H1 (cell line): ENCODE results near the gene CBFA2T2. TPM values are rescaled to one million over a fixed set of nuclear protein-coding genes. Genes with fewer than 3 reads are reported as not detected.

Experiments
- ATF3 ChIP-seq: IDR thresholded peaks from 2 replicates; pipeline ENCODE4 v1.6.1; 2011; ENCODE audit warnings: low read depth, mild to moderate bottlenecking, low read length; ENCODE audit not compliant: insufficient read depth
- BCL11A ChIP-seq, 2 experiments: IDR thresholded peaks; one replicate each; pipeline ENCODE4 v1.6.1; 2011; ENCODE audit warnings: low read depth in 2 of 2, low read length in 2 of 2, mild to moderate bottlenecking in 2 of 2
- CBX8 ChIP-seq: fragments of 300-800, 300-1000 bp; sonication (generic); IDR thresholded peaks from 2 replicates; pipeline ENCODE4 v1.7.1; 2016; ENCODE audit warnings: low read depth, low read length, borderline replicate concordance
- CEBPB ChIP-seq: IDR thresholded peaks from 2 replicates; pipeline ENCODE4 v1.6.1; 2012; ENCODE audit warnings: low read depth, low read length
- CHD1 ChIP-seq: IDR thresholded peaks from 2 replicates; pipeline ENCODE4 v1.6.1; 2012; ENCODE audit warnings: low read depth, low read length, improper control_type of control experiment
- CHD2 ChIP-seq: IDR thresholded peaks from 2 replicates; pipeline ENCODE4 v1.6.1; 2012; ENCODE audit warnings: low read length, improper control_type of control experiment
- CTBP2 ChIP-seq: IDR thresholded peaks from 2 replicates; pipeline ENCODE4 v1.7.0; 2011; ENCODE audit warnings: borderline replicate concordance, mild to moderate bottlenecking, moderate library complexity, mixed read lengths, low read length; ENCODE audit not compliant: insufficient read depth, insufficient read length
- EP300 ChIP-seq, 2 experiments: IDR thresholded peaks; 1 replicate in 1 of 2; 2 replicates in 1 of 2; pipeline ENCODE4 v1.6.1; 2011 to 2012; ENCODE audit warnings: low read depth in 2 of 2, low read length in 2 of 2, mild to moderate bottlenecking in 2 of 2, borderline replicate concordance in 1 of 2, inconsistent platforms in 1 of 2, moderate library complexity in 1 of 2
- EZH2 ChIP-seq: fragments of 200-600 bp; sonication (generic); IDR thresholded peaks from 2 replicates; pipeline ENCODE4 v1.7.1; 2012; ENCODE audit warnings: low read depth, mild to moderate bottlenecking, moderate library complexity, low read length, inconsistent platforms; ENCODE audit not compliant: severe bottlenecking
- GTF2F1 ChIP-seq: IDR thresholded peaks from 2 replicates; pipeline ENCODE4 v1.6.1; 2012; ENCODE audit warnings: low read depth, low read length, improper control_type of control experiment, borderline replicate concordance
- HDAC2 ChIP-seq, 2 experiments: fragments of 300-600 bp in 1 of 2; sonication (generic) in 1 of 2; IDR thresholded peaks; 2 replicates each; pipeline ENCODE4 v1.6.1; 2011 to 2012; ENCODE audit warnings: low read depth in 2 of 2, low read length in 2 of 2, mild to moderate bottlenecking in 2 of 2, moderate library complexity in 2 of 2, borderline replicate concordance in 1 of 2, inconsistent platforms in 1 of 2
- JUN ChIP-seq: IDR thresholded peaks from 2 replicates; pipeline ENCODE4 v1.6.1; 2011; ENCODE audit warnings: low read depth, mild to moderate bottlenecking, improper control_type of control experiment, low read length
- KDM4A ChIP-seq: IDR thresholded peaks from one replicate; pipeline ENCODE4 v1.7.1; 2012; ENCODE audit warnings: low read depth, mild to moderate bottlenecking, moderate library complexity, low read length, inconsistent platforms; ENCODE audit not compliant: severe bottlenecking
- KDM5A ChIP-seq: fragments of 200-600 bp; IDR thresholded peaks from 2 replicates; pipeline ENCODE4 v1.7.1; 2012; ENCODE audit warnings: mild to moderate bottlenecking, low read length, inconsistent platforms, mixed read lengths
- POLR2AphosphoS5 ChIP-seq: IDR thresholded peaks from 2 replicates; pipeline ENCODE4 v1.6.1; 2011; ENCODE audit warnings: low read depth, low read length
- RNF2 ChIP-seq: fragments of 200-900, 300-1000 bp; sonication (generic); IDR thresholded peaks from 2 replicates; pipeline ENCODE4 v1.7.1; 2016; ENCODE audit warnings: borderline replicate concordance, low read depth, mild to moderate bottlenecking, antibody characterized with exemption, low read length; ENCODE audit not compliant: poor library complexity, severe bottlenecking; ENCODE audit errors: missing control alignments
- RXRA ChIP-seq: IDR thresholded peaks from 2 replicates; pipeline ENCODE4 v1.6.1; 2011; ENCODE audit warnings: low read depth, mild to moderate bottlenecking, low read length, moderate library complexity; ENCODE audit not compliant: insufficient read depth
- SIN3A ChIP-seq, 2 experiments: IDR thresholded peaks in 1 of 2; conservative IDR thresholded peaks in 1 of 2; 2 replicates each; pipeline ENCODE4 v1.6.1; 2011 to 2012; ENCODE audit warnings: low read length in 2 of 2, improper control_type of control experiment in 1 of 2, low read depth in 1 of 2, mild to moderate bottlenecking in 1 of 2
- SP4 ChIP-seq: IDR thresholded peaks from 2 replicates; pipeline ENCODE4 v1.6.1; 2012; ENCODE audit warnings: low read length, inconsistent platforms
- SRF ChIP-seq: IDR thresholded peaks from 2 replicates; pipeline ENCODE4 v1.6.1; 2011; ENCODE audit warnings: mild to moderate bottlenecking, low read depth, low read length, moderate library complexity
- SUZ12 ChIP-seq: fragments of 200-600 bp; sonication (generic); IDR thresholded peaks from 2 replicates; pipeline ENCODE4 v1.6.1; 2012; ENCODE audit warnings: mild to moderate bottlenecking, inconsistent platforms, low read length, moderate library complexity, mixed read lengths
- TCF12 ChIP-seq: IDR thresholded peaks from 2 replicates; pipeline ENCODE4 v1.6.1; 2011; ENCODE audit warnings: low read depth, mild to moderate bottlenecking, low read length
- TEAD4 ChIP-seq: IDR thresholded peaks from 2 replicates; pipeline ENCODE4 v1.6.1; 2012; ENCODE audit warnings: low read depth, low read length, inconsistent platforms, mixed read lengths
- YY1 ChIP-seq: IDR thresholded peaks from 2 replicates; pipeline ENCODE4 v1.6.1; 2011; ENCODE audit warnings: low read depth, mild to moderate bottlenecking, low read length
- ZNF274 ChIP-seq: IDR thresholded peaks from 2 replicates; pipeline ENCODE4 v1.7.0; 2012; ENCODE audit warnings: low read length, borderline replicate concordance; ENCODE audit errors: extremely low read depth
- polyA plus RNA-seq, 7 experiments: library from polyadenylated mRNA; depleted of rRNA in 3 of 7; stranded (reverse) in 5 of 7; unstranded in 2 of 7; fragments of >200 nt in 5 of 7; fragments of 200-250 nt in 2 of 7; gene quantifications; 1 replicate in 5 of 7; 2 replicates in 1 of 7; 4 replicates in 1 of 7; pipeline versions ENCODE4 v1.2.1 to v1.2.3, GENCODE V29; 2011 to 2013; ENCODE audit warnings: missing spikeins in 2 of 7, mixed read lengths in 2 of 7
- total RNA-seq: library from RNA; stranded (reverse); fragmentation: NEBNext Ultra II Directional; extraction: Animal tissue kit (Norgen Biotek cat#: 25700); gene quantifications from 2 replicates; pipeline ENCODE4 v1.2.1, GENCODE V29; 2021

Gene CBFA2T2
- total and polyA plus RNA-seq, 2 of the 8 experiments (the other 6 are each of a cell fraction or from before 2014, with no cell fraction given): 11.6 to 12.9 TPM

DNA sequence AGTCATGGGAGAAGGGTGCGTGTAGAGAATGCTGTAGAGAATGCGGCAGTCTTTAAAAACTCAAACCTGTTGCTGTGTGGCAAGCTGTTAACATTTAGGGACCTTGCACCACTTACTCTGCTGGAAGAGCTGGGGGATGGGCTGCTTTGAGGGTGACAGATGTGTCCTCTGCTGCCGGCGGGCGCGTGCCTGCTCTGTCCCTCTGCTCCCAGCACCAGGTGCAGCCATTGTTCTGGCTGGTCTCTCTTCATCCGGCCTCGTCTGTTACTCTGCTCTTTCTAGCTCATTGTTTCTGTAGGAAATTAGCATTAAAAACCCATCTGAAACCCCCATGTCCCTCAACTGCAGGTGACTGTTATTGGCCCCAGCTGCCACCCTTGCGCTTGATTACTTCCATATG lies 78.5 kb downstream of the CBFA2T2 start (continued):
- TF ChIP-seq BCL11A (IDR thresholded peaks at IDR 0.05; ENCODE audit: low read depth in 2 of 2, low read length in 2 of 2) (no peak), CHD1 (no peak), TCF12 (peak; percentile 100), CTBP2 (peak; percentile 98), JUN (no peak), HDAC2 (IDR thresholded peaks at IDR 0.05; ENCODE audit: borderline replicate concordance in 1 of 2, low read depth in 2 of 2, low read length in 2 of 2) (peak in 1 of 2 experiments; percentile 55; a peak in 1 of 4 replicates), EZH2 (no peak), RXRA (0 out of 2 replicates have a peak, but pooled peaks have one; percentile 26), ATF3 (no peak), SUZ12 (no peak), EP300 (IDR thresholded peaks at IDR 0.05; ENCODE audit: borderline replicate concordance in 1 of 2, low read depth in 2 of 2, low read length in 2 of 2) (peak in 1 of 2 experiments; percentile 96; a peak in 2 of 3 replicates), GTF2F1 (no peak), SRF (no peak), RNF2 (no peak), POLR2AphosphoS5 (peak; percentile 98), SIN3A (conservative IDR thresholded peaks at IDR 0.05 in 1 of 2, IDR thresholded peaks at IDR 0.05 in 1 of 2; ENCODE audit: low read depth in 1 of 2, low read length in 2 of 2) (peak; percentile 79 to 91; a peak in 3 of 4 replicates), KDM5A (no peak), ZNF274 (no peak), CHD2 (no peak), CEBPB (0 out of 2 replicates have a peak, but pooled peaks have one; percentile 10), SP4 (no peak), TEAD4 (no peak), YY1 (peak; percentile 88), KDM4A (no peak), CBX8 (no peak)
